Calu3 (cell line): ENCODE data around the gene UHMK1. TPM values are rescaled to one million over a fixed set of nuclear protein-coding genes. Genes with fewer than 3 reads are reported as not detected.
"Not testable (repeated sequence)": the region's sequence is repeated elsewhere in the genome, so short reads cannot be mapped to it uniquely, and the experiment has no call there.

Source experiments
- BruUV-seq: library from RNA; stranded (reverse); fragments of 400-500 nt; replicated peaks from 2 replicates; lab custom pipeline; 2021; lab: Mats Ljungman, UMichigan
- CTCF ChIA-PET: fragments of 300-600 bp; sonication (Branson Sonifier 250); formaldehyde crosslinking; loops from one replicate; lab custom pipeline; 2022; ENCODE audit warnings: antibody characterized with exemption; lab: Charles Lee
- DNase-seq: peaks from one replicate; pipeline ENCODE4 v3.0.0; 2022
- H3K27ac Mint-ChIP-seq: one replicate; pipeline ENCODE4 v1.8.0; 2022; ENCODE audit warnings: mixed read lengths; ENCODE audit not compliant: unreplicated experiment
- H3K27me3 Mint-ChIP-seq: one replicate; pipeline ENCODE4 v1.8.0; 2022; ENCODE audit warnings: mixed read lengths; ENCODE audit not compliant: unreplicated experiment
- H3K36me3 Mint-ChIP-seq: one replicate; pipeline ENCODE4 v1.8.0; 2022; ENCODE audit warnings: mild to moderate bottlenecking, moderate library complexity, mixed read lengths; ENCODE audit not compliant: insufficient read depth, unreplicated experiment
- H3K4me1 Mint-ChIP-seq: one replicate; pipeline ENCODE4 v1.8.0; 2022; ENCODE audit warnings: mild to moderate bottlenecking, low read depth, mixed read lengths; ENCODE audit not compliant: unreplicated experiment
- H3K4me3 Mint-ChIP-seq: one replicate; pipeline ENCODE4 v1.8.0; 2022; ENCODE audit warnings: mild to moderate bottlenecking, low read depth, moderate library complexity, mixed read lengths; ENCODE audit not compliant: unreplicated experiment
- H3K9me3 Mint-ChIP-seq: one replicate; pipeline ENCODE4 v1.8.0; 2022; ENCODE audit warnings: low read depth, mixed read lengths; ENCODE audit not compliant: unreplicated experiment
- intact Hi-C: fragments of 100-400 bp; cut with micrococcal nuclease; formaldehyde crosslinking; loops from one replicate; pipeline ENCODE4 v1.10.0; 2022; ENCODE audit not compliant: unreplicated experiment
- total RNA-seq: library from RNA; stranded (reverse); gene quantifications from 2 replicates; pipeline ENCODE4 v1.2.3, GENCODE V29; 2022
- TF ChIP-seq, protein P1 (sequence below): fragments of 200-600 bp; IDR thresholded peaks from one replicate; pipeline ENCODE4 v1.8.0; 2022; ENCODE audit warnings: antibody characterized with exemption; ENCODE audit not compliant: unreplicated experiment

The UHMK1 gene
- total RNA-seq, 1 experiment from 2014 or later = 98.1 TPM

DNA sequence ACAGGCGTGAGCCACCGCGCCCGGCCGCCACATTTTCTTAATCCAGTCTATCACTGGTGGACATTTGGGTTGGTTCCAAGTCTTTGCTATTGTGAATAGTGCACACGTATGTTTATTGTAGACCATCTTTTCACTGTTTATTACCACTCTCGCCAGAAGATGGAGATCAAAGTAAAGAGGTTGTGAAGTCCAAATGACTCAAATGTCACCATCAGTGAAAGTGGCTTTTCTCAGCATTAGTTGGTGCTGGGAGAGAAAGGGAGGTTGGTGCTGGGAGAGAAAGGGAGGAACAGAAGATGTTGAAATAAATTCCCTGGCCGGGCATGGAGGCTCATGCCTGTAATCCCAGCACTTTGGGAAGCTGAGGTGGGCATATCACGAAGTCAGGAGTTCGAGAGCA lies 10.4 kb upstream of the UHMK1 start:
- H3K27me3 Mint-ChIP-seq = peaks cover 38% of the 10 kb centered on the region
- no peak overlapping the region for H3K4me3 Mint-ChIP-seq
- no peaks in the 10 kb centered on the region for H3K4me1 Mint-ChIP-seq
- no peak for DNase-seq
- CTCF ChIA-PET = no interaction called here
- no peaks in the 10 kb centered on the region for H3K36me3 Mint-ChIP-seq
- no peaks in the 10 kb centered on the region for H3K9me3 Mint-ChIP-seq
- TF ChIP-seq, protein P1, sequence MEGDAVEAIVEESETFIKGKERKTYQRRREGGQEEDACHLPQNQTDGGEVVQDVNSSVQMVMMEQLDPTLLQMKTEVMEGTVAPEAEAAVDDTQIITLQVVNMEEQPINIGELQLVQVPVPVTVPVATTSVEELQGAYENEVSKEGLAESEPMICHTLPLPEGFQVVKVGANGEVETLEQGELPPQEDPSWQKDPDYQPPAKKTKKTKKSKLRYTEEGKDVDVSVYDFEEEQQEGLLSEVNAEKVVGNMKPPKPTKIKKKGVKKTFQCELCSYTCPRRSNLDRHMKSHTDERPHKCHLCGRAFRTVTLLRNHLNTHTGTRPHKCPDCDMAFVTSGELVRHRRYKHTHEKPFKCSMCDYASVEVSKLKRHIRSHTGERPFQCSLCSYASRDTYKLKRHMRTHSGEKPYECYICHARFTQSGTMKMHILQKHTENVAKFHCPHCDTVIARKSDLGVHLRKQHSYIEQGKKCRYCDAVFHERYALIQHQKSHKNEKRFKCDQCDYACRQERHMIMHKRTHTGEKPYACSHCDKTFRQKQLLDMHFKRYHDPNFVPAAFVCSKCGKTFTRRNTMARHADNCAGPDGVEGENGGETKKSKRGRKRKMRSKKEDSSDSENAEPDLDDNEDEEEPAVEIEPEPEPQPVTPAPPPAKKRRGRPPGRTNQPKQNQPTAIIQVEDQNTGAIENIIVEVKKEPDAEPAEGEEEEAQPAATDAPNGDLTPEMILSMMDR = no peak
- BruUV-seq = no TSS peak
- intact Hi-C loops = no loop called here
- H3K27ac Mint-ChIP-seq = no peak overlapping the region

DNA sequence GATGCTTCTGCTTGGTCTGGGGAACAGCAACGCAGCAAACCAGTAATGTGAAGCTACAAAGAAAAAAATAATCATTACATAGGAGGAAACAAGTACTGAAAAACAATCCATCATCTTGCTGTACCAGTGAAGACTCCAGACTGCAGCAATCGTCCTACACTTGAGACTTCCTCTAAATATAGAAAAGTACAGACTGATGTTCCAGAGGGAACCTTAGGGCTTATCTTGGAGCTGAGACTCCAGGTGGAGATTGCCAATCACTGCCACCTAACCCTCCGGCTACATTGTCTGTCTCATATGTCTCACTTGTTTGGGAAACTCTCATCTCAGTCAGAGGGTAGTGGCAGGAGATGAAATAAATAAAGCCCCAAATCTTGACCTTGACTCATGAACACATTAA lies 9.4 kb upstream of the UHMK1 start:
- no peak for DNase-seq
- intact Hi-C loops = no loop called here
- no peaks in the 10 kb centered on the region for H3K36me3 Mint-ChIP-seq
- H3K27ac Mint-ChIP-seq = no peak overlapping the region
- no peak overlapping the region for H3K4me3 Mint-ChIP-seq
- peaks cover 48% of the 10 kb centered on the region for H3K27me3 Mint-ChIP-seq
- H3K4me1 Mint-ChIP-seq = no peaks in the 10 kb centered on the region
- CTCF ChIA-PET = no interaction called here
- no TSS peak for BruUV-seq
- H3K9me3 Mint-ChIP-seq = no peaks in the 10 kb centered on the region
- TF ChIP-seq, protein P1 = no peak

DNA sequence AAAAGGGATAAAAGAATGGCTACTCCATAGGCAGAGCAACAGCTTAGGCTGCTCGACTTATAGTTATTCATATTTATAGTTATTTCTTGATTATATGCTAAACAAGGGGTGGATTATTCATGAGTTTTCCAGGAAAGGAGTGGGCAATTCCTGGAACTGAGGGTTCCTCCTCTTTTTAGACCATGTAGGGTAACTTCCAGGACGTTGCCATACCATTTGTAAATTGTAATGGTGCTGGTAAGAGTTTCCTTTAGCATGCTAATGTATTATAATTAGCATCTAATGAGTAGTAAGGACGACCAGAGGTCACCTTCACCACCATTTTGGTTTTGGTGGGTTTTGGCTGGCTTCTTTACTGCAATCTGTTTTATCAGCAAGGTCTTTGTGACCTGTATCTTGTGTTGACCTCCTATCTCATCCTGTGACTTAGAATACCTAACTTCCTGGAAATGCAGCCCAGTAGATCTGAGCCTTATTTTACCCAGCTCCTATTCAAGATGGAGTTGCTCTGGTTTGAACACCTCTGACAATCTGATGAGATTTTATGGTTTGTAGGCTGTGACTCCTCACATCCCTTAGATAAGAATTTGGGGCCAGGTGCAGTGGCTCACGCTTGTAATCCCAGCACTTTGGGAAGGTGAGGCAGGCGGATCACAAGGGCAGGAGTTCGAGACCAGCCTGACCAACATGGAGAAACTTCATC lies 1.9 kb upstream of the UHMK1 start:
- Mint-ChIP-seq H3K27me3 (peaks cover 26% of the 10 kb centered on the region), H3K36me3 (peaks cover 28% of the 10 kb centered on the region)
- H3K27ac Mint-ChIP-seq, H3K4me3 Mint-ChIP-seq, DNase-seq, H3K4me1 Mint-ChIP-seq, H3K9me3 Mint-ChIP-seq, BruUV-seq, CTCF ChIA-PET: not testable (repeated sequence)
- intact Hi-C loops = loop anchor here (5.0 kb wide), 2 partner anchors 67 to 73 kb away; partner anchors contain the start of gene UAP1

DNA sequence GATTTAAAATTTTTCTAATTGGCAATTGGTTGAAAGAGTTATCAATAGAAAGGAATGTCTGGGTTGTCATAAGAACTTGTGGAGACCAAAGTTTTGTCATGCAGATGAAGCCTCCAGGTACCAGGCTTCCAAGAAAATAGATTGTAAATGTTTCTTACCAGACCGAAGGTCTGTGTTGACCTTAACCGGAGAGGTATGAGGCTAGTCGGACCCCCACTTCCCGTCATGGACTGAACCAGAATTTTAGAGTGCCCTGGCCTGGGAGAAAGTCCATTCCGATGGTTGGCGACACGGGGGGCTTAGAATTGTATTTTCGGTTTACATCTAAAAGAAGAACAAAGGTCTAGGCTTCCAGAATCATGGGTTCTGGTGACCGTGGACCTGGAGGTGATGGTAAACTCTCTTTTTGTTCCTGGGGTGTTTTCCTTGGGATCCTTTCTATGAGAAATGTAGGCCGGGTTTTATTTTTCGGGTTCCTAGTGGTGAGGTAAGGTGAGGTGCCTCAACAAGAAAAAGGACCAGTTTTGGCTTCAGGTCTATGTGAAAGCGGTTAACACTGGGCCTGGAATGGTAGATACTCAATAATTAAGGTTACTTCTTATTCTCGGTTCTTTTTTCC lies 405 bp upstream of the UHMK1 start:
- Mint-ChIP-seq H3K4me1 (peaks cover 10% of the 10 kb centered on the region), H3K36me3 (peaks cover 28% of the 10 kb centered on the region), H3K27me3 (peaks cover 15% of the 10 kb centered on the region), H3K27ac (peak overlapping the region; percentile 63), H3K9me3 (peaks cover 2% of the 10 kb centered on the region), H3K4me3 (peak overlapping the region; percentile 84)
- DNase-seq = no peak
- no TSS peak for BruUV-seq
- intact Hi-C loops = loop anchor here (5.0 kb wide), 2 partner anchors 65 to 75 kb away; partner anchors contain the start of gene UAP1
- CTCF ChIA-PET = interaction anchor here (0.6 kb wide), 1 partner anchor 76 kb away, joined by 3 read pairs; no protein-coding TSS in a partner anchor
- TF ChIP-seq, protein P1 = no peak
